ENCODE data around the gene MRPS6. TPM values are rescaled to one million over a fixed set of nuclear protein-coding genes. Genes with fewer than 3 reads are reported as not detected.
A peak's percentile ranks its signal among the peaks of the same experiment; 100 is the strongest.

MRPS6 gene
- total RNA-seq, 1 donor from 2014 or later = 74.4 TPM

GRCh38 chr21:34128124-34128523 is 54.7 kb downstream of the MRPS6 start:
- ATAC-seq (ENCODE audit: poor library complexity) (peak; percentile 31), DNase-seq (no peak)
- intact Hi-C loops (cut with DNase I) = no loop called here

GRCh38 chr21:34128674-34129038 is 55.3 kb downstream of the MRPS6 start:
- no peak for DNase-seq
- intact Hi-C loops (cut with DNase I) = no loop called here
- peak; percentile 41 for ATAC-seq (ENCODE audit: poor library complexity)

- intact Hi-C loops (cut with DNase I) = no loop called here
- ATAC-seq (ENCODE audit: poor library complexity) (peak; percentile 91), DNase-seq (peak; percentile 62)
These were observed 55.9 kb downstream of the MRPS6 start for GRCh38 chr21:34129039-34129891.

- intact Hi-C loops (cut with DNase I) = no loop called here
- ATAC-seq (ENCODE audit: poor library complexity) = peak; percentile 19
These were observed 56.7 kb downstream of the MRPS6 start for GRCh38 chr21:34129901-34130715.

GRCh38 chr21:34130716-34130985 is 57.3 kb downstream of the MRPS6 start:
- no peak for ATAC-seq (ENCODE audit: poor library complexity)

More at GRCh38 chr21:34129901-34130715, 56.7 kb downstream of the MRPS6 start:
- no peak for DNase-seq

GRCh38 chr21:34131586-34131985 is 58.2 kb downstream of the MRPS6 start:
- intact Hi-C loops (cut with DNase I) = no loop called here
- no peak for ATAC-seq (ENCODE audit: poor library complexity)

More at GRCh38 chr21:34130716-34130985, 57.3 kb downstream of the MRPS6 start:
- DNase-seq = no peak
- intact Hi-C loops (cut with DNase I) = no loop called here

GRCh38 chr21:34132202-34132601 is 58.8 kb downstream of the MRPS6 start:
- intact Hi-C loops (cut with DNase I) = no loop called here
- ATAC-seq (ENCODE audit: poor library complexity) = no peak
- DNase-seq = no peak

More at GRCh38 chr21:34131586-34131985, 58.2 kb downstream of the MRPS6 start:
- DNase-seq = no peak

- ATAC-seq (ENCODE audit: poor library complexity) = no peak
- intact Hi-C loops (cut with DNase I) = no loop called here
- DNase-seq = no peak
These were observed 59.5 kb downstream of the MRPS6 start for GRCh38 chr21:34132926-34133325.

GRCh38 chr21:34133392-34133791 is 60.0 kb downstream of the MRPS6 start:
- intact Hi-C loops (cut with DNase I) = no loop called here
- DNase-seq = no peak
- ATAC-seq (ENCODE audit: poor library complexity) = no peak

- ATAC-seq (ENCODE audit: poor library complexity) = no peak
- intact Hi-C loops (cut with DNase I) = no loop called here
- no peak for DNase-seq
These were observed 60.4 kb downstream of the MRPS6 start for GRCh38 chr21:34133802-34134201.

GRCh38 chr21:34135330-34135729 is 62.0 kb downstream of the MRPS6 start:
- intact Hi-C loops (cut with DNase I) = no loop called here
- DNase-seq = no peak
- no peak for ATAC-seq (ENCODE audit: poor library complexity)

- DNase-seq (no peak), ATAC-seq (ENCODE audit: poor library complexity) (no peak)
- intact Hi-C loops (cut with DNase I) = no loop called here
These were observed 68.0 kb downstream of the MRPS6 start for GRCh38 chr21:34141373-34141772.

- intact Hi-C loops (cut with DNase I) = no loop called here
These were observed 70.4 kb downstream of the MRPS6 start for GRCh38 chr21:34143685-34144182.

GRCh38 chr21:34144224-34144623 is 70.8 kb downstream of the MRPS6 start:
- ATAC-seq (ENCODE audit: poor library complexity) (peak; percentile 75), DNase-seq (no peak)
- intact Hi-C loops (cut with DNase I) = no loop called here

More at GRCh38 chr21:34143685-34144182, 70.4 kb downstream of the MRPS6 start:
- no peak for DNase-seq
- ATAC-seq (ENCODE audit: poor library complexity) = peak; percentile 19

- ATAC-seq (ENCODE audit: poor library complexity) = no peak
- DNase-seq = no peak
- intact Hi-C loops (cut with DNase I) = no loop called here
These were observed 74.5 kb downstream of the MRPS6 start for GRCh38 chr21:34147792-34148418.

GRCh38 chr21:34148419-34148804 is 75.0 kb downstream of the MRPS6 start:
- intact Hi-C loops (cut with DNase I) = no loop called here
- no peak for DNase-seq
- ATAC-seq (ENCODE audit: poor library complexity) = no peak

- ATAC-seq (ENCODE audit: poor library complexity) = no peak
- no peak for DNase-seq
- intact Hi-C loops (cut with DNase I) = no loop called here
These were observed 75.6 kb downstream of the MRPS6 start for GRCh38 chr21:34148826-34149558.

- intact Hi-C loops (cut with DNase I) = no loop called here
- DNase-seq (no peak), ATAC-seq (ENCODE audit: poor library complexity) (no peak)
These were observed 79.1 kb downstream of the MRPS6 start for GRCh38 chr21:34152500-34152899.

GRCh38 chr21:34154878-34155277 is 81.5 kb downstream of the MRPS6 start:
- intact Hi-C loops (cut with DNase I) = no loop called here
- DNase-seq = no peak
- ATAC-seq (ENCODE audit: poor library complexity) = no peak
